Central memory CD8-positive, alpha-beta T cell (primary cell): ENCODE measurements around the gene PLEKHF1.
A peak's percentile ranks its signal among the peaks of the same experiment; 100 is the strongest.

Experiments
- ATAC-seq: fragments of 150-1000 bp; cut with Tn5 transposase; replicated peaks from 2 replicates; pipeline ENCODE4 v1.10.0; 2022; ENCODE audit warnings: mild to moderate bottlenecking, moderate FRiP score, moderate number of reproducible peaks; ENCODE audit not compliant: poor library complexity, severe bottlenecking; ENCODE audit errors: extremely low read depth
- DNase-seq, 2 donors: peaks; one replicate each; pipeline ENCODE4 v3.0.0; 2021; ENCODE audit warnings: low spot score in 2 of 2
- H3K27ac Mint-ChIP-seq: one replicate; pipeline ENCODE4 v1.8.0; 2022; ENCODE audit warnings: low read depth, mild to moderate bottlenecking, moderate library complexity, mixed read lengths
- H3K27me3 Mint-ChIP-seq: one replicate; pipeline ENCODE4 v1.8.0; 2022; ENCODE audit warnings: mixed read lengths
- H3K36me3 Mint-ChIP-seq: one replicate; pipeline ENCODE4 v1.8.0; 2022; ENCODE audit warnings: mild to moderate bottlenecking, moderate library complexity, mixed read lengths; ENCODE audit not compliant: insufficient read depth
- H3K4me1 Mint-ChIP-seq: one replicate; pipeline ENCODE4 v1.8.0; 2022; ENCODE audit warnings: mixed read lengths
- H3K4me3 Mint-ChIP-seq: one replicate; pipeline ENCODE4 v1.8.0; 2022; ENCODE audit warnings: mild to moderate bottlenecking, moderate library complexity, mixed read lengths
- H3K9me3 Mint-ChIP-seq: one replicate; pipeline ENCODE4 v1.8.0; 2022; ENCODE audit warnings: mixed read lengths

The PLEKHF1 gene

GRCh38 chr19:29665215-29665825 is at the start of gene PLEKHF1:
Gene PLEKHF1 (plus strand): TSS chr19:29665461. CDS start chr19:29673840, 8,379 bp downstream.
- peak; percentile 62 to 70 for DNase-seq
- ATAC-seq, result peak; percentile 53
- H3K36me3 Mint-ChIP-seq, result peaks cover 7% of the 10 kb centered on the region
- peaks cover 40% of the 10 kb centered on the region for H3K4me1 Mint-ChIP-seq
- H3K9me3 Mint-ChIP-seq, result no peaks in the 10 kb centered on the region
- H3K4me3 Mint-ChIP-seq, result peak within 1 kb of the TSS; percentile 90
- H3K27me3 Mint-ChIP-seq, result no peaks in the 10 kb centered on the region
- peak within 1 kb of the TSS; percentile 91 for H3K27ac Mint-ChIP-seq

GRCh38 chr19:29615891-29616425 is 49.3 kb upstream of the PLEKHF1 start:
- Mint-ChIP-seq H3K9me3 (no peaks in the 10 kb centered on the region), H3K4me3 (no peak overlapping the region), H3K27ac (peak overlapping the region; percentile 67), H3K4me1 (peaks cover 51% of the 10 kb centered on the region), H3K27me3 (no peaks in the 10 kb centered on the region), H3K36me3 (peaks cover 42% of the 10 kb centered on the region)
- ATAC-seq, result no peak
- no peak for DNase-seq

GRCh38 chr19:29616541-29616940 is 48.7 kb upstream of the PLEKHF1 start:
- Mint-ChIP-seq H3K9me3 (no peaks in the 10 kb centered on the region), H3K4me1 (peaks cover 51% of the 10 kb centered on the region), H3K4me3 (no peak overlapping the region), H3K27ac (no peak overlapping the region), H3K36me3 (peaks cover 38% of the 10 kb centered on the region), H3K27me3 (no peaks in the 10 kb centered on the region)
- no peak for ATAC-seq
- DNase-seq, result no peak

- H3K36me3 Mint-ChIP-seq, result peaks cover 35% of the 10 kb centered on the region
- ATAC-seq (no peak), DNase-seq (no peak)
- H3K9me3 Mint-ChIP-seq, result no peaks in the 10 kb centered on the region
- peak overlapping the region; percentile 82 for H3K27ac Mint-ChIP-seq
- H3K4me1 Mint-ChIP-seq, result peaks cover 54% of the 10 kb centered on the region
- H3K27me3 Mint-ChIP-seq, result no peaks in the 10 kb centered on the region
- no peak overlapping the region for H3K4me3 Mint-ChIP-seq
These were observed 47.6 kb upstream of the PLEKHF1 start for GRCh38 chr19:29617366-29618266.

- Mint-ChIP-seq H3K27ac (no peak overlapping the region), H3K4me1 (peaks cover 55% of the 10 kb centered on the region), H3K36me3 (peaks cover 29% of the 10 kb centered on the region), H3K4me3 (no peak overlapping the region), H3K27me3 (no peaks in the 10 kb centered on the region), H3K9me3 (no peaks in the 10 kb centered on the region)
- ATAC-seq (no peak), DNase-seq (no peak)
These were observed 46.8 kb upstream of the PLEKHF1 start for GRCh38 chr19:29618434-29618833.

- ATAC-seq (no peak), DNase-seq (no peak)
- Mint-ChIP-seq H3K4me1 (peaks cover 59% of the 10 kb centered on the region), H3K9me3 (no peaks in the 10 kb centered on the region), H3K27ac (no peak overlapping the region), H3K36me3 (peaks cover 27% of the 10 kb centered on the region), H3K27me3 (no peaks in the 10 kb centered on the region), H3K4me3 (no peak overlapping the region)
These were observed 46.4 kb upstream of the PLEKHF1 start for GRCh38 chr19:29618871-29619270.

- ATAC-seq, result no peak
These were observed 44.3 kb upstream of the PLEKHF1 start for GRCh38 chr19:29620931-29621351.

GRCh38 chr19:29622166-29623070 is 42.8 kb upstream of the PLEKHF1 start:
- ATAC-seq (peak; percentile 69), DNase-seq (peak in 1 of 2 donors; percentile 37)
- H3K36me3 Mint-ChIP-seq, result peaks cover 8% of the 10 kb centered on the region
- peak overlapping the region; percentile 84 for H3K4me3 Mint-ChIP-seq
- peak overlapping the region; percentile 88 for H3K27ac Mint-ChIP-seq
- H3K4me1 Mint-ChIP-seq, result peaks cover 49% of the 10 kb centered on the region
- no peaks in the 10 kb centered on the region for H3K27me3 Mint-ChIP-seq
- no peaks in the 10 kb centered on the region for H3K9me3 Mint-ChIP-seq

More at GRCh38 chr19:29620931-29621351, 44.3 kb upstream of the PLEKHF1 start:
- Mint-ChIP-seq H3K4me1 (peaks cover 54% of the 10 kb centered on the region), H3K9me3 (no peaks in the 10 kb centered on the region), H3K27me3 (no peaks in the 10 kb centered on the region), H3K4me3 (peak overlapping the region; percentile 84), H3K36me3 (peaks cover 18% of the 10 kb centered on the region), H3K27ac (peak overlapping the region; percentile 69)
- no peak for DNase-seq

- no peaks in the 10 kb centered on the region for H3K9me3 Mint-ChIP-seq
- DNase-seq (peak in 1 of 2 donors; percentile 24), ATAC-seq (peak; percentile 56)
- peak overlapping the region; percentile 97 for H3K27ac Mint-ChIP-seq
- peaks cover 49% of the 10 kb centered on the region for H3K4me1 Mint-ChIP-seq
- peak overlapping the region; percentile 84 for H3K4me3 Mint-ChIP-seq
- no peaks in the 10 kb centered on the region for H3K27me3 Mint-ChIP-seq
- peaks cover 8% of the 10 kb centered on the region for H3K36me3 Mint-ChIP-seq
These were observed 41.4 kb upstream of the PLEKHF1 start for GRCh38 chr19:29623726-29624488.

- Mint-ChIP-seq H3K27me3 (no peaks in the 10 kb centered on the region), H3K36me3 (peaks cover 8% of the 10 kb centered on the region), H3K27ac (peak overlapping the region; percentile 97), H3K9me3 (no peaks in the 10 kb centered on the region), H3K4me3 (peak overlapping the region; percentile 84), H3K4me1 (peaks cover 49% of the 10 kb centered on the region)
- DNase-seq, result no peak
- no peak for ATAC-seq
These were observed 40.6 kb upstream of the PLEKHF1 start for GRCh38 chr19:29624489-29625185.

GRCh38 chr19:29625186-29625651 is 40.0 kb upstream of the PLEKHF1 start:
- ATAC-seq, result no peak
- Mint-ChIP-seq H3K4me3 (no peak overlapping the region), H3K4me1 (peaks cover 43% of the 10 kb centered on the region)

More at GRCh38 chr19:29625186-29625651, 40.0 kb upstream of the PLEKHF1 start:
- H3K36me3 Mint-ChIP-seq, result peaks cover 8% of the 10 kb centered on the region
- H3K9me3 Mint-ChIP-seq, result no peaks in the 10 kb centered on the region
- DNase-seq, result no peak
- peak overlapping the region; percentile 97 for H3K27ac Mint-ChIP-seq
- H3K27me3 Mint-ChIP-seq, result no peaks in the 10 kb centered on the region
